Stimulated activated CD4-positive, alpha-beta T cell treated with anti-CD3 and anti-CD28 coated beads, Interleukin-1b, Interleukin-23, amount 100 ng/mL, for 48 hours (primary cell): Measurements from ENCODE around the gene ATP5PO.
"Not testable (repeated sequence)": the region's sequence is repeated elsewhere in the genome, so short reads cannot be mapped to it uniquely, and the experiment has no call there.

Source experiments
- DNase-seq: peaks from one replicate; pipeline ENCODE4 v3.0.0-alpha.2; 2020

Gene ATP5PO

GRCh38 chr21:33865996-33866575 is 49.5 kb downstream of the ATP5PO start:
- no peak for DNase-seq

- DNase-seq, result no peak
Observed at GRCh38 chr21:33865176-33865575, 50.4 kb downstream of the ATP5PO start.

GRCh38 chr21:33864150-33864549 is 51.5 kb downstream of the ATP5PO start:
- DNase-seq, result no peak

GRCh38 chr21:33863191-33863590 is 52.4 kb downstream of the ATP5PO start:
- DNase-seq, result not testable (repeated sequence)

GRCh38 chr21:33861125-33861524 is 54.5 kb downstream of the ATP5PO start:
- no peak for DNase-seq

DNA sequence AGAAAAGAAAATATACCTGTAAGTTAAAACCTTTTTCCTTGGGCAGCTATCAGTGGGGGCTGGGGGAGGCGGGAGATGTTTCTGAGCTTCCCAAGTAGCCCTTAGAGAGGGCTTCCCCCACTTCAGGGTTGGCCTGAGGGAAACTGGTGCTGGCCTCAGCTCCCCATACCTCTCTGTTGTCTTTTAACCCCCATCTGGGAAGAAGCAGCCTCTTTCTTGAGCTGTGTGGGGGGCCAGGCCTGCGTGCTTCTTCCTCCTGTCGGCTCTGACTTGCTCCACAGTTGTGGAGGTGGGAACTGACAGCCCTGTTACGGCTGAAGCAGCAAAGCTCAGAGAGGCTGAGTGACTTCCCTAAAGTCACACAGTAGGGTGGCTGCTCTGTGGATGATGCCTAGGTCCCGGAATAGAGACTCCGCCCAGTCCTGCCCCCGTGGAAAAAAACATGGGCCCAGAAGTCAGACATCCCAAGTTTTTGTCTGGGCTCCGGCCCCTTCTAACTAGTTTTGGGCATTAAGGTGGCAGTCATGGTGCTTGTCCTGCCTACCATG is 55.2 kb downstream of the ATP5PO start:
- no peak for DNase-seq

GRCh38 chr21:33859373-33860102 is 56.1 kb downstream of the ATP5PO start:
- no peak for DNase-seq

GRCh38 chr21:33858667-33859372 is 56.8 kb downstream of the ATP5PO start:
- no peak for DNase-seq

DNA sequence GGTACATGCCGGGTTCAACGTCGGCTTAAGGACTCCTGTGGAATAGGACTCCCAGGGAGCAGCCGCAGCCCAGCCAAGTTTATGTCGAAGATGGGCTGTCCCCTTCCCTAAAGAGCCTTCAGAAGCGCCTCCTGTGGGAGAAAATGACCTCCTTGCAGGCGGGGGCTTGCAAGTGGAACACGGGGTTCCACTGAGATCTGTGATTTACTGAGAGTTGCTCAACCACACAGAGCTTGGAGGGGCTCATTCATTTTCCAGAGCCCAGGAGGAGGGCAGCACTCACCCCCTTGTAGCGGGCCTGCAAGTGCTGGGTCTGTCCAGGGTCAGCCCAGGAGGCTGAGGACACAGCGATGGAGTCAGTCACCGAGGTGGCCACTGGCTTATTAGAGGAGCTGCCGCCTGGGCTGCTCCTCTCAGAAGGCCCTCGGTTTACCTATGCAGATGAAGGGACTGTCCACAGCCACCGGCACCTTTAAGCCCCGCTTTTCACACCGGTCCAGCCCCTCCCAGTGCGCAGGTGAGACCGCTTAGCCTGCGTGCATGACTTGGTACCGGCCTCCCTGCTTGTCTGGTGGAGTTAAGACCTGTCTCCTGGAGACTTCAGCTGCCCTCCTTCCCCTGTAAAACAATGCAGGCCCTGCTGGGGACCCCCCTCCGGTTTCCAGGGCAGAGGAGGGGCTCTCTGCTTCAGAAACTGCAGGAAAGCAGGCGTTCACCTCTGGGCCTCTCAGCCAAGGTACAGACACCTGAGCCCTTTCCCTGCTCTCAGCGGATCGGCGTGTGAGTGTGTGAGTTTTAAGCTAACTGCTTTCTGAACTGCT is 57.5 kb downstream of the ATP5PO start:
- DNase-seq, result no peak

DNA sequence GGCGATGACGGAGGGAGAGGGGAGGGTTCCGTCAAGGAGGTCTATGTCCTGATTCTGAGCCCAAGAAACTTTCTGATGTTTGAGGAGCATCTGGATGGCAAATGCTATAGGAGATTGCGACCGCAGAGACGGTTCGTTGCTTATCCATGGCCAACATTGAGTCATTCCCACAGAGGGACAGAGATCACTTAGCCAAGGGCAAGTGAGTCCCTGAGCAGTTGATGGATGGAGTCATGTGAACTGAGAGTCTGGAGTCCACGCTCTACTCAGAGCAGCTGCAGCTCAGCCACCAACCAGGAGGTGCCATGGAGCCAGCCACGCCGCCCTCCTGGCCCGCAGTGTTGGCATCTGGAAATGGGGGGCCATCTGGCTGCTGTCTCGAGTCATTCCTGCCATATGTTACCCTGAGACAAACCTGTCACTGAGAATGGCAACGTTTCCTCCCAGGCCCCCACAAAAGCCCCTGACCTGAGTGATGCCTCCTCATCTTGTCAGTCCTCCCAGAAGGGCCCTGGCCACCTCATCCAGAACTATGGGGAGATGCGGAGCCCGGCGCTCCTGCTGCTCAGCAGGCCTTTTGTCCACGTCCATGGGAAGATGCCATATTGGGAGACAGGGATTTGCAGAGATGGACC is 58.6 kb downstream of the ATP5PO start:
- DNase-seq, result no peak

- DNase-seq, result no peak
Observed at GRCh38 chr21:33855190-33855589, 60.4 kb downstream of the ATP5PO start.

DNA sequence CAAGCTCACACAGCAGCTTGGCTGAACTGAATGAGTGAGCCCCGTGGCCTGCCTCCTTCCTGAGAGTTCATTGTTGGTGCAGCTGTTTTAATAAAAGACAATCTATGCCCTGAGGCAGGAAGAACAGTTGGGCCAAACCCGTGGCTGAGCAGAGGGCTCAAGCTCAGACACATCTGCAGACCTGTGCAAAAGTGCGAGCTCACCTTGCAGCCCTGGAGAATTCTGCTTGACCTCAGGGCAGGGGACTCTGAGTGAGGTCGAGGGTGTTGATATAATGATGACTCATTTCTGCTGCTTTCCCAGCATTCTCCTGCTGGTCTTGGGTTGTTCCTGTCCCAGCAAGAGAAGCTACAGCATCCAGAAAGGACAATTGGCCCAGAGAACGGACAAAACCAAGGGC is 61.0 kb downstream of the ATP5PO start:
- no peak for DNase-seq
